ENCODE measurements around the gene ADCY7.

ADCY7 gene

DNA sequence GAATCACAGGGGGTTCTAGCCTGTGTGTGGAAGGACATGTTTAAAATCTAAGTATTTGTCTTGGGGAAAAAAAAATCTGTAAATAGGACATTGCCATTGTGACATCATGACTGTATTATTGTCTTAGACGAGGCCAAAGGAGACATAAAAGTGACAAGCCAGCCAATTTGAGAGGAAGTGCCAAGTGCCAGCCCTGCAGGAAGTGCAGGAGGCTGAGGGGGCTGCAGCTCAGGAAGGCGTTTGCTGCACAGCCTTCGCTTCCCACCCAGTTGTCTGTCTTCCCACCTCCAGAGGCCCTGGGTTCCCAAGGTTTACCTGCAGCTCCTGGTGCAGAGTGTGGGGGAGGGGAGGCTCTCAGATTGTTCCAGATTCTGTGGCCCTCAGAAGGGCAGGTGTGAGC, 1.3 kb downstream of the ADCY7 start:
- H3K4me3 ChIP-seq (replicated peaks; ENCODE audit: low read depth, low read length), result no peak overlapping the region

GRCh38 chr16:50268352-50268751, 2.0 kb downstream of the ADCY7 start:
- TF ChIP-seq CTCF (IDR thresholded peaks at IDR 0.05; ENCODE audit: low read length, missing control alignments), result no peak
- no peak for DNase-seq (ENCODE audit: low read depth)
- H3K4me3 ChIP-seq (replicated peaks; ENCODE audit: low read depth, low read length), result no peak overlapping the region

More for the DNA sequence above, 1.3 kb downstream of the ADCY7 start:
- DNase-seq (ENCODE audit: low read depth), result no peak
- TF ChIP-seq CTCF (IDR thresholded peaks at IDR 0.05; ENCODE audit: low read length, missing control alignments), result no peak

DNA sequence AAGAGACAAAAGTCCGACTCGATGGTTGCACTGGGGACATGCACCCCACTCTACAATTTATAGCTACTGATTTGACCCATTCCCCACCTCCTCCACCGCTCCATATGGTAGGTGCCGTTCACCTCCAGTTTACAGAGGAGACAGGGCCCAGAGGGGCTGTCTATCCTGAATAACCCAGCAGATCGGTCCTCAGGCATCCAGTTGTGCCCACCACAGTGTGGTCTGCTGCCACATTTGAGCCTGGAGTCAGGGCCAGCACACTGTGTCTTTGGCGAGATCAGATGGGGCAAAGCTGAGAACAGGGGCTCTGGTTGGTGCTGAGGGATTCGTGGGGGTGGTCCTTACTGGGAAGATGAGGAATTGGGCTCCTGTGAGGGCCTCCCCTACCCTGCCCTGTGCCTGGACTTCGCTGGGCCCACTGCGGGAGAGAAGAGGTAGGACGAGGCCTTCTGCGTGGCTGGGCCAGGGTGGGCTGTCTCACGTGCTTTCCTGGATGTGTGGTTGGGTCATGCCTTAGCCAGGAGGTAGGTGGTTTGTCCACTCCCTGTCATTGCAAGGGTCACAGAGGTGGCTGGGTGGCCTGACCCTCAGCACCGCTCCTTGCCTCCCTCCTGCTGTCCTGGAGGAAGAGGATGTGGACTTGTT, 2.8 kb downstream of the ADCY7 start:
- H3K4me3 ChIP-seq (replicated peaks; ENCODE audit: low read depth, low read length), result no peak overlapping the region
- no peak for TF ChIP-seq CTCF (IDR thresholded peaks at IDR 0.05; ENCODE audit: low read length, missing control alignments)
- no peak for DNase-seq (ENCODE audit: low read depth)

DNA sequence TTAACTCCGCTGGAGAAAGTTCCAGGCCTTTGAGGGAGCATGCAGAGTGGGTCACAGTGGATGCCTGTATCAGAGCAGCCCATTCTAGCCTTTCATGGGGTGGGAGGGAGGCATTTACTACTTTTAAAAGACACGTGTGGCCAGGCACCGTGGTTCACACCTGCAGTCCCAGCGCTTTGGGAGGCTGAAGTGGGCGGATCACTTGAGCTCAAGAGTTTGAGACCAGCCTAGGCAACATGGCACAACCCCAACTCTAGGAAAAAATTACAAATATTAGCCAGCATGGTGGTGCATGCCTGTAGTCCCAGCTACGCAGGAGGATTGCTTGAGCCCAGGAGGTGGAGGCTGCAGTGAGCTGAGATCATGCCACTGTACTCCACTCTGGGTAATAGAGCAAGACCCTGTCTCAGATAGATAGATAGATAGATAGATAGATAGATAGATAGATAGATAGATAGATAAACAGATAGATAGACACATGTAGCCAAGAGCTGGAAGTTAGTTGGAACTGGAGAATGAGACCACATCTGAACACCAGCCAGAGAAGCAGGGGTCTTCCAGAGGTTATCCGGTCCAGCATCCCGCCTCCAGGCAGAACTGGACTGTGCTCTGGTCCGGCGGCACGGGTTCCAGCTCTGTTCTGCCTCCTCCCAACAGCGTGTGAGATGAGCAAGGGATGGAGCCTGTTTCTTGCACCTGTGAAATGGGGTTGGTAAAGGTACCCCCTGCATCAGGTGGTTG, 3.6 kb downstream of the ADCY7 start:
- H3K4me3 ChIP-seq (replicated peaks; ENCODE audit: low read depth, low read length), result no peak overlapping the region
- TF ChIP-seq CTCF (IDR thresholded peaks at IDR 0.05; ENCODE audit: low read length, missing control alignments), result no peak
- DNase-seq (ENCODE audit: low read depth), result no peak

GRCh38 chr16:50270510-50271147, 4.3 kb downstream of the ADCY7 start:
- no peak for DNase-seq (ENCODE audit: low read depth)
- TF ChIP-seq CTCF (IDR thresholded peaks at IDR 0.05; ENCODE audit: low read length, missing control alignments), result no peak
- H3K4me3 ChIP-seq (replicated peaks; ENCODE audit: low read depth, low read length), result no peak overlapping the region

DNA sequence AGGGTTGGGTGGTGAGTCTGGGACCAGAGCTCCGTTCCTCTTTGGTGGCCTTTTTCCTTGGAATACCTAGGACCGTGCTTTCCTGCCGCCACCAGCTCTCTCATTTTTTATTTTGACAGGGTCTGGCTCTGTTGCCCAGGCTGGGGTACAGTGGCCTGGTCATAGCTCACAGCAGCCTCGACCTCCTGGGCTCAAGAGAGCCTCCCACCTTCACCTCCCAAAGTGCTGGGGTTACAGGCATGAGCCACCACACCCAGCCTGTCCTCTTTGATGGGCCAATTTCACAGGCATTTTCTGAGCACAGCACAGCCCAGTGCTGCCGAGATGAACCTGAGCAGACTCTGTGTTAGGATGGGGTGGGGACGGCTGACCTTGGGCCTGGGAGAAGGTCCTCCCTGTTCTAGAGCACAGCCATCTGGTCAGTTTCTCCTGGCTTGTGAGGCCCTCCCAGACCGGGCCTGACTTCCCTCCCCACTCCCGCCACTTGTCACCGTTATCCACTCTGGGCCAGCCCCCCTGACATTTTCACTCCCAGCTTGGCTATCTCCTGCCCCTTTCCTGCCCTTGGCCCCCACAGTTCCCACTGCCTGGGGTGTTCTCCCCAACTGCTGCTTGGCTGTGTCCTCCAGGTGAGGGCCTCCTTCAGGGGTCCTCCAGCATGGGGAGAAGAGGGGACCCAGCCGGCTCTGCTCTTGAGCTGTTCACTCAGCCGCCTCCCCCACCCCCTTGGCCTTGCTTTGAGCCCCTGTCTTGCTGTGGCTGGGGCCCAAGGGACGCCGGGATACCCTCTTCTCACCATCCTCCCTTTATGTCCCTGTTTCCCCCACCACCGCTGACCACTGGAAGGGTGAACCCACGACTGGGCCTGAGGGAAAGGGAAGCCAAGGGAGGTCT, 5.0 kb downstream of the ADCY7 start:
- no peak for DNase-seq (ENCODE audit: low read depth)
- TF ChIP-seq CTCF (IDR thresholded peaks at IDR 0.05; ENCODE audit: low read length, missing control alignments), result no peak
- H3K4me3 ChIP-seq (replicated peaks; ENCODE audit: low read depth, low read length), result no peak overlapping the region
